Activated CD4-positive, alpha-beta T cell treated with anti-CD3 and anti-CD28 coated beads, Interleukin-2, amount 50 U/mL, for 16 hours (primary cell): ENCODE data around the gene DRGX.

Experiments
- DNase-seq: peaks from one replicate; pipeline ENCODE4 v3.0.0-alpha.2; 2020

DRGX gene

GRCh38 chr10:49381111-49381900 lies 14.6 kb downstream of the DRGX start:
- DNase-seq: no peak

GRCh38 chr10:49379596-49380410 lies 16.1 kb downstream of the DRGX start:
- no peak for DNase-seq

- DNase-seq: no peak
These were observed 18.6 kb downstream of the DRGX start for GRCh38 chr10:49377256-49377655.

GRCh38 chr10:49375611-49376010 lies 20.3 kb downstream of the DRGX start:
- DNase-seq: no peak

GRCh38 chr10:49374740-49375139 lies 21.1 kb downstream of the DRGX start:
- no peak for DNase-seq

- DNase-seq: no peak
These were observed 22.5 kb downstream of the DRGX start for GRCh38 chr10:49373361-49373760.

- DNase-seq: no peak
These were observed 23.9 kb downstream of the DRGX start for GRCh38 chr10:49371967-49372366.

GRCh38 chr10:49370326-49371100 lies 25.4 kb downstream of the DRGX start:
- DNase-seq: no peak

GRCh38 chr10:49369216-49370162 lies 26.4 kb downstream of the DRGX start:
- DNase-seq: no peak

- no peak for DNase-seq
These were observed 27.6 kb downstream of the DRGX start for GRCh38 chr10:49368256-49368655.

GRCh38 chr10:49367600-49367999 lies 28.3 kb downstream of the DRGX start:
- DNase-seq: no peak

GRCh38 chr10:49366460-49366859 lies 29.4 kb downstream of the DRGX start:
- DNase-seq: no peak

GRCh38 chr10:49365675-49366415 lies 30.0 kb downstream of the DRGX start:
- no peak for DNase-seq

- no peak for DNase-seq
These were observed 30.6 kb downstream of the DRGX start for GRCh38 chr10:49365275-49365674.

GRCh38 chr10:49364747-49365146 lies 31.1 kb downstream of the DRGX start:
- no peak for DNase-seq

GRCh38 chr10:49364051-49364450 lies 31.8 kb downstream of the DRGX start:
- no peak for DNase-seq

- no peak for DNase-seq
These were observed 32.4 kb downstream of the DRGX start for GRCh38 chr10:49363309-49364031.

- no peak for DNase-seq
These were observed 33.2 kb downstream of the DRGX start for GRCh38 chr10:49362596-49363260.

- DNase-seq: no peak
These were observed 33.9 kb downstream of the DRGX start for GRCh38 chr10:49361735-49362568.
